ENCODE data around the gene RUNDC1. TPM values are rescaled to one million over a fixed set of nuclear protein-coding genes. Genes with fewer than 3 reads are reported as not detected.

RUNDC1 gene
- total RNA-seq, 4 donors from 2014 or later: 7.2 to 12.1 (median 10.5) TPM

Small RNAs within 50 kb of the gene (small RNA-seq; reads per million reads assigned to genes)
- gene AARSD1 (not detected), gene RF00561 (not detected)

Other genes with a start within 250 kb of the RUNDC1 start
- 100 to 1,000 TPM in 1 of 4 donors, 10 to 100 TPM in 3; 53.7 to 126 (median 91.8) TPM for gene EZH1, start 235.5 kb upstream of the RUNDC1 start, total RNA-seq
- gene RAMP2, start 219.3 kb upstream of the RUNDC1 start, total RNA-seq: 100 to 1,000 TPM in 3 of 4 donors, 10 to 100 TPM in 1; 66.9 to 160 (median 128) TPM
- gene VPS25, start 207.1 kb upstream of the RUNDC1 start, total RNA-seq: 10 to 100 TPM; 40.1 to 53.4 (median 47.4) TPM
- gene WNK4, start 200.0 kb upstream of the RUNDC1 start, total RNA-seq: under 1 TPM in 3 of 4 donors, not detected in 1; 0.16 to 0.85 (median 0.19) TPM
- 10 to 100 TPM; 51.8 to 76.6 (median 60.4) TPM for gene COA3, start 181.9 kb upstream of the RUNDC1 start, total RNA-seq
- gene CNTD1, start 181.7 kb upstream of the RUNDC1 start, total RNA-seq: under 1 TPM in 2 of 4 donors, not detected in 2; 0.44 to 0.68 TPM
- gene BECN1, start 156.3 kb upstream of the RUNDC1 start, total RNA-seq: 100 to 1,000 TPM in 3 of 4 donors, 10 to 100 TPM in 1; 85.3 to 129 (median 120) TPM
- 10 to 100 TPM; 52.7 to 80.9 (median 60.1) TPM for gene PSME3, start 147.2 kb upstream of the RUNDC1 start, total RNA-seq
- 10 to 100 TPM in 1 of 4 donors, 1 to 10 TPM in 3; 4.1 to 15.0 (median 9.4) TPM for gene AOC2, start 136.0 kb upstream of the RUNDC1 start, total RNA-seq
- 100 to 1,000 TPM; 120 to 591 (median 262) TPM for gene AOC3, start 129.4 kb upstream of the RUNDC1 start, total RNA-seq
- gene G6PC1, start 79.8 kb upstream of the RUNDC1 start, total RNA-seq: not detected
- gene AARSD1, start 16.1 kb upstream of the RUNDC1 start, total RNA-seq: 10 to 100 TPM; 18.4 to 38.2 (median 22.1) TPM
- not detected for gene PTGES3L, start 485 bp upstream of the RUNDC1 start, total RNA-seq
- 1,000 to 10,000 TPM in 3 of 4 donors, 100 to 1,000 TPM in 1; 912 to 2,032 (median 1,085) TPM for gene RPL27, start 17.9 kb downstream of the RUNDC1 start, total RNA-seq
- gene IFI35, start 26.2 kb downstream of the RUNDC1 start, total RNA-seq: 10 to 100 TPM; 20.7 to 44.1 (median 24.8) TPM
- gene VAT1, start 41.8 kb downstream of the RUNDC1 start, total RNA-seq: 100 to 1,000 TPM; 134 to 420 (median 367) TPM
- under 1 TPM; 0.17 to 0.49 (median 0.30) TPM for gene RND2, start 44.7 kb downstream of the RUNDC1 start, total RNA-seq
- 10 to 100 TPM in 1 of 4 donors, 1 to 10 TPM in 3; 2.4 to 10.9 (median 5.5) TPM for gene BRCA1, start 144.8 kb downstream of the RUNDC1 start, total RNA-seq
- gene NBR1, start 190.6 kb downstream of the RUNDC1 start, total RNA-seq: 10 to 100 TPM; 66.4 to 92.0 (median 86.2) TPM
- 10 to 100 TPM; 12.6 to 19.6 (median 14.8) TPM for gene TMEM106A, start 231.3 kb downstream of the RUNDC1 start, total RNA-seq
- not detected for gene CCDC200, start 248.1 kb downstream of the RUNDC1 start, total RNA-seq